Measurements from ENCODE around the gene CYP4A22.

DNA sequence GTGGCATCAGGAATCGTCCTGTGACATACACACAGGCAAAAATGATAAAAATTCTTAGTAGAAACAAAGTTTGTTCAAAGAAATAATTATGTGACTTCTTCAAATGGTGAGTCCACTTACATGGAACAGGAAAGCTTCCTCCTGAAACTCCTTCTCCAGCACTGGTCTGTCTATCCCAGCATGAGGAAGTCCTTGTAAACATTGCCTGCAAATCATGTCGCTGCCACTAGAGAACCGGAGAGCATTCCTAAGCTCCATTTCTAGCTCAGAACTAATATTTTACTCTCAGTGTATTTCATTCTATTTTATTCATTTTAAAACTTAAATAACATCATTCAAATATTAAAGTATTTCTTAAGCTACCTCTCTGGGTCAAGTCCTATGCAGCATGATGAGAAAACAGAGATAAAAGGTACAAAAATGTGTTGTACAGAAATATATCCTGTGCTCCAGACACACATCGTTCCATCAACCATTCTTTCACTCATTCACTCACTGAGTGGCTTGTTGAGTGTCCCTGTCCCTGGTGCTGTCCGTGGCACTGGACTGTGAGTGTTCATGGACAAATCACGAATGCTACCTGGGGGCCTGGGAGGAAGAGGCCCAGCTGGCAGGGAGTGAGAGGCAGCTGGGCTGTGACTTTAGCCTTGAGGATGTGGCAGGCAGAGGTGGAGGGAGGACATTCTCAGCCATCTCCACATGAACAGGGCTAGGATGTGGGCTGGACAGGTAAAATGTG is 10.0 kb downstream of the CYP4A22 start:
- no peak for TF ChIP-seq POLR2A (IDR thresholded peaks at IDR 0.05; ENCODE audit: low read depth, low read length)
- TF ChIP-seq, protein P1, sequence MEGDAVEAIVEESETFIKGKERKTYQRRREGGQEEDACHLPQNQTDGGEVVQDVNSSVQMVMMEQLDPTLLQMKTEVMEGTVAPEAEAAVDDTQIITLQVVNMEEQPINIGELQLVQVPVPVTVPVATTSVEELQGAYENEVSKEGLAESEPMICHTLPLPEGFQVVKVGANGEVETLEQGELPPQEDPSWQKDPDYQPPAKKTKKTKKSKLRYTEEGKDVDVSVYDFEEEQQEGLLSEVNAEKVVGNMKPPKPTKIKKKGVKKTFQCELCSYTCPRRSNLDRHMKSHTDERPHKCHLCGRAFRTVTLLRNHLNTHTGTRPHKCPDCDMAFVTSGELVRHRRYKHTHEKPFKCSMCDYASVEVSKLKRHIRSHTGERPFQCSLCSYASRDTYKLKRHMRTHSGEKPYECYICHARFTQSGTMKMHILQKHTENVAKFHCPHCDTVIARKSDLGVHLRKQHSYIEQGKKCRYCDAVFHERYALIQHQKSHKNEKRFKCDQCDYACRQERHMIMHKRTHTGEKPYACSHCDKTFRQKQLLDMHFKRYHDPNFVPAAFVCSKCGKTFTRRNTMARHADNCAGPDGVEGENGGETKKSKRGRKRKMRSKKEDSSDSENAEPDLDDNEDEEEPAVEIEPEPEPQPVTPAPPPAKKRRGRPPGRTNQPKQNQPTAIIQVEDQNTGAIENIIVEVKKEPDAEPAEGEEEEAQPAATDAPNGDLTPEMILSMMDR (IDR thresholded peaks at IDR 0.05; ENCODE audit: extremely low read depth in 1 of 2, insufficient read depth in 1 of 2, low read depth in 1 of 2, low read length in 2 of 2), result no peak
- TF ChIP-seq POLR2AphosphoS5 (IDR thresholded peaks at IDR 0.05; ENCODE audit: insufficient read depth, low read depth, low read length), result no peak
- TF ChIP-seq, protein P2, sequence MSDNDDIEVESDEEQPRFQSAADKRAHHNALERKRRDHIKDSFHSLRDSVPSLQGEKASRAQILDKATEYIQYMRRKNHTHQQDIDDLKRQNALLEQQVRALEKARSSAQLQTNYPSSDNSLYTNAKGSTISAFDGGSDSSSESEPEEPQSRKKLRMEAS (IDR thresholded peaks at IDR 0.05; ENCODE audit: insufficient read depth, insufficient read length), result no peak
- no peak for TF ChIP-seq EZH2 (IDR thresholded peaks at IDR 0.05; ENCODE audit: borderline replicate concordance, low read depth, low read length, severe bottlenecking)
- TF ChIP-seq GATA2 (IDR thresholded peaks at IDR 0.05; ENCODE audit: insufficient read depth, insufficient read length, low read depth, low read length), result no peak
- no peak for TF ChIP-seq MYC (IDR thresholded peaks at IDR 0.05; ENCODE audit: low read depth, low read length)
- TF ChIP-seq JUN (IDR thresholded peaks at IDR 0.05; ENCODE audit: borderline replicate concordance, insufficient read depth, insufficient read length, low read depth), result no peak
- no peak for TF ChIP-seq FOS (IDR thresholded peaks at IDR 0.05; ENCODE audit: borderline replicate concordance, insufficient read depth, low read length)
